Hypothalamus (tissue), 51 donors: ENCODE results near the gene TMEM117.
A peak's percentile ranks its signal among the peaks of the same experiment; 100 is the strongest.

Experiments used
- DNase-seq, 51 donors: peaks; one replicate each; lab custom pipeline; 2025; lab: John Stamatoyannopoulos, UW

The TMEM117 gene

GRCh38 chr12:44076871-44077270 lies 241.0 kb downstream of the TMEM117 start:
- DNase-seq, result peak in 1 of 51 donors; percentile 36

- no peak for DNase-seq
Measured at GRCh38 chr12:44077294-44077693, 241.4 kb downstream of the TMEM117 start.

- DNase-seq, result no peak
Measured at GRCh38 chr12:44078273-44078672, 242.4 kb downstream of the TMEM117 start.

- no peak for DNase-seq
Measured at GRCh38 chr12:44088647-44089046, 252.8 kb downstream of the TMEM117 start.

- DNase-seq, result no peak
Measured at GRCh38 chr12:44091948-44092606, 256.2 kb downstream of the TMEM117 start.

GRCh38 chr12:44098786-44099185 lies 262.9 kb downstream of the TMEM117 start:
- no peak for DNase-seq

- DNase-seq, result no peak
Measured at GRCh38 chr12:44099486-44099885, 263.6 kb downstream of the TMEM117 start.

GRCh38 chr12:44100264-44100663 lies 264.4 kb downstream of the TMEM117 start:
- DNase-seq, result no peak

- DNase-seq, result no peak
Measured at GRCh38 chr12:44101475-44101874, 265.6 kb downstream of the TMEM117 start.

- no peak for DNase-seq
Measured at GRCh38 chr12:44114906-44115305, 279.0 kb downstream of the TMEM117 start.

- no peak for DNase-seq
Measured at GRCh38 chr12:44117337-44117736, 281.5 kb downstream of the TMEM117 start.

GRCh38 chr12:44118946-44119345 lies 283.1 kb downstream of the TMEM117 start:
- DNase-seq, result no peak

GRCh38 chr12:44126806-44127205 lies 290.9 kb downstream of the TMEM117 start:
- DNase-seq, result no peak

GRCh38 chr12:44127966-44128710 lies 292.3 kb downstream of the TMEM117 start:
- peak in 11 of 51 donors; percentile 0 to 26 (median 4) for DNase-seq

- no peak for DNase-seq
Measured at GRCh38 chr12:44143175-44143574, 307.3 kb downstream of the TMEM117 start.

GRCh38 chr12:44148936-44149335 lies 313.1 kb downstream of the TMEM117 start:
- no peak for DNase-seq

GRCh38 chr12:44154128-44154527 lies 318.2 kb downstream of the TMEM117 start:
- no peak for DNase-seq

GRCh38 chr12:44155358-44155757 lies 319.5 kb downstream of the TMEM117 start:
- DNase-seq, result no peak

- DNase-seq, result no peak
Measured at GRCh38 chr12:44157359-44157758, 321.5 kb downstream of the TMEM117 start.

- DNase-seq, result no peak
Measured at GRCh38 chr12:44158746-44159145, 322.9 kb downstream of the TMEM117 start.

- DNase-seq, result no peak
Measured at GRCh38 chr12:44159216-44159615, 323.3 kb downstream of the TMEM117 start.

GRCh38 chr12:44159862-44160261 lies 324.0 kb downstream of the TMEM117 start:
- DNase-seq, result no peak
